Measurements from ENCODE around the gene SBF2.

- TF ChIP-seq, protein P1, sequence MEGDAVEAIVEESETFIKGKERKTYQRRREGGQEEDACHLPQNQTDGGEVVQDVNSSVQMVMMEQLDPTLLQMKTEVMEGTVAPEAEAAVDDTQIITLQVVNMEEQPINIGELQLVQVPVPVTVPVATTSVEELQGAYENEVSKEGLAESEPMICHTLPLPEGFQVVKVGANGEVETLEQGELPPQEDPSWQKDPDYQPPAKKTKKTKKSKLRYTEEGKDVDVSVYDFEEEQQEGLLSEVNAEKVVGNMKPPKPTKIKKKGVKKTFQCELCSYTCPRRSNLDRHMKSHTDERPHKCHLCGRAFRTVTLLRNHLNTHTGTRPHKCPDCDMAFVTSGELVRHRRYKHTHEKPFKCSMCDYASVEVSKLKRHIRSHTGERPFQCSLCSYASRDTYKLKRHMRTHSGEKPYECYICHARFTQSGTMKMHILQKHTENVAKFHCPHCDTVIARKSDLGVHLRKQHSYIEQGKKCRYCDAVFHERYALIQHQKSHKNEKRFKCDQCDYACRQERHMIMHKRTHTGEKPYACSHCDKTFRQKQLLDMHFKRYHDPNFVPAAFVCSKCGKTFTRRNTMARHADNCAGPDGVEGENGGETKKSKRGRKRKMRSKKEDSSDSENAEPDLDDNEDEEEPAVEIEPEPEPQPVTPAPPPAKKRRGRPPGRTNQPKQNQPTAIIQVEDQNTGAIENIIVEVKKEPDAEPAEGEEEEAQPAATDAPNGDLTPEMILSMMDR (IDR thresholded peaks at IDR 0.05), result no peak
- no peak for TF ChIP-seq POLR2A (IDR thresholded peaks at IDR 0.05)
Measured at GRCh38 chr11:9859554-9860305, 434.3 kb downstream of the SBF2 start.
